ENCODE data around the gene ZPBP.

ZPBP gene, protein sequence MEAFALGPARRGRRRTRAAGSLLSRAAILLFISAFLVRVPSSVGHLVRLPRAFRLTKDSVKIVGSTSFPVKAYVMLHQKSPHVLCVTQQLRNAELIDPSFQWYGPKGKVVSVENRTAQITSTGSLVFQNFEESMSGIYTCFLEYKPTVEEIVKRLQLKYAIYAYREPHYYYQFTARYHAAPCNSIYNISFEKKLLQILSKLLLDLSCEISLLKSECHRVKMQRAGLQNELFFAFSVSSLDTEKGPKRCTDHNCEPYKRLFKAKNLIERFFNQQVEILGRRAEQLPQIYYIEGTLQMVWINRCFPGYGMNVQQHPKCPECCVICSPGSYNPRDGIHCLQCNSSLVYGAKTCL

DNA sequence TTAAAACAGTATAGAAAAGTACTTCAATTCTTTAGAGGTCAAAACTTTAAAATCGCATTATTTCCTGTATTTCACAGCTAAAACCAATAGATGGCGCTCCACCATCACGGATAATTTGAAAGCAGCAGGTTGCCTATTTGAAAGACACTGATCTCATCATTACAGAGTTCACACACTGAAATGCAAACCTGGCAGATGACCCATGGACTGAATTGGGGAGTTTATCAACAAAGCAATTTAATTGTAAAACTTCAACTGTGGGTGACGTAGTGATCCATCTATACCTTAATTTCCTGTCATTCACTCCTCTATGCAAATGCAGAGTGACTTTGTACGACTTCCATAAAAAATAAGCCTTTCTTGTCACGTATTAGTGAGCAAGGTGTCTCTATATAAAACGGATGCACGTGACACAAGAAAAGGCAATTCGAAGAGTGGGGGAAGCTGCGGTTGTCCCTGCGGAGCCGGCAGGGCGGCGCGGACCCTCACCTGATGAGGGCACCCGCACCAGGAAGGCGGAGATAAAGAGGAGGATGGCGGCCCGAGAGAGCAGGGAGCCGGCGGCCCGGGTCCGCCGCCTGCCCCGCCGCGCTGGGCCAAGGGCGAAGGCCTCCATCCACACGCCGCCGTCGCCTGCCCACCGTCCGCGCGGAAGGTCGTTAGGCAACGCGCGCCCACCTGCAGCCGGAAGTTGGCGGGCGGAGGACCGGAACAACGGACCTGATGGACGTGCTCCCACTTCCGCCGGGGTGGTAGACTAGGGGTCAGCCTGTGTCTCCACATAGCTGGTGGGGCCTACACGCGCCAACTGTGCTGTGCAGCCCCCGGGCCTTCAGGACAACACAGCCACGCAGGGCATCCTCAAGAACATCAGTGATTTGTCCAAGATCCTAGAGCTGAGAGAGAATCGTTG lies at the start of gene ZPBP:
Gene ZPBP (minus strand): TSS at position 668 of the 913 bp plus-strand sequence. CDS start 52 bp downstream, at position 616.
- in situ Hi-C loops (cut with MboI; ENCODE audit: low sequenced_read_pairs, unreplicated experiment) = no loop called here
- TF ChIP-seq, protein P1, sequence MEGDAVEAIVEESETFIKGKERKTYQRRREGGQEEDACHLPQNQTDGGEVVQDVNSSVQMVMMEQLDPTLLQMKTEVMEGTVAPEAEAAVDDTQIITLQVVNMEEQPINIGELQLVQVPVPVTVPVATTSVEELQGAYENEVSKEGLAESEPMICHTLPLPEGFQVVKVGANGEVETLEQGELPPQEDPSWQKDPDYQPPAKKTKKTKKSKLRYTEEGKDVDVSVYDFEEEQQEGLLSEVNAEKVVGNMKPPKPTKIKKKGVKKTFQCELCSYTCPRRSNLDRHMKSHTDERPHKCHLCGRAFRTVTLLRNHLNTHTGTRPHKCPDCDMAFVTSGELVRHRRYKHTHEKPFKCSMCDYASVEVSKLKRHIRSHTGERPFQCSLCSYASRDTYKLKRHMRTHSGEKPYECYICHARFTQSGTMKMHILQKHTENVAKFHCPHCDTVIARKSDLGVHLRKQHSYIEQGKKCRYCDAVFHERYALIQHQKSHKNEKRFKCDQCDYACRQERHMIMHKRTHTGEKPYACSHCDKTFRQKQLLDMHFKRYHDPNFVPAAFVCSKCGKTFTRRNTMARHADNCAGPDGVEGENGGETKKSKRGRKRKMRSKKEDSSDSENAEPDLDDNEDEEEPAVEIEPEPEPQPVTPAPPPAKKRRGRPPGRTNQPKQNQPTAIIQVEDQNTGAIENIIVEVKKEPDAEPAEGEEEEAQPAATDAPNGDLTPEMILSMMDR (IDR thresholded peaks at IDR 0.05; ENCODE audit: borderline replicate concordance, control extremely low read depth, extremely low read depth, insufficient read depth, missing control alignments) = peak; percentile 77
- peak; percentile 59 for DNase-seq (ENCODE audit: low spot score)

DNA sequence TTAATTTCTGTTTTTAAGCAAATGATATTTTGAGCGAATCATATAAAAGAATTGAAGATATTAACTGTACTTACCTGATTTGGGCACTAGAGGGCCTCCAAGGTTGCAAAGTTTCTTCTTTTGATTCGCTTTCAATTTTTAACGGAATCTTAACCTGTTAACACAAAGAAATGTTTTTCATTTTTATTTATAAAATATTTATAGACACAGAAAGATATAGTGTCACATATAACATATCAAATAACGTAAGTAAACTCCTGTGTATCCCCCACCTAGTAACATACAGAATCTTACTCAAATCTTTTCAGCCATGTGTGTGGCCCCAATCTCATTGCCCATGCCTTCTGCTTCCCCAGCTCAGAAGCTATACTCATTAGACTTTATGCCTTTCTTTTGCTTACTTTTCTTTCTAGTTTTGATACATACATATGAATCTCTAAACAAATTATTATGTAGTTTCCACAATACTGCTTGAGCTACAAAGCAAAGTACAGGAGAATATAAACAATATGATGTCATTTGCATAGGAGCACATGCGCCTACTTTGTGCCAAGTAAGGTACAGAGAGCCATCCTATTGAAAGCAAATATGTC lies 49.5 kb upstream of the ZPBP start:
- DNase-seq (ENCODE audit: low spot score) = peak; percentile 24
- in situ Hi-C loops (cut with MboI; ENCODE audit: low sequenced_read_pairs, unreplicated experiment) = loop anchor here (10.0 kb wide), 1 partner anchor 272 kb away; no protein-coding TSS in a partner anchor
- TF ChIP-seq, protein P1 (IDR thresholded peaks at IDR 0.05; ENCODE audit: borderline replicate concordance, control extremely low read depth, extremely low read depth, insufficient read depth, missing control alignments) = peak; percentile 57

DNA sequence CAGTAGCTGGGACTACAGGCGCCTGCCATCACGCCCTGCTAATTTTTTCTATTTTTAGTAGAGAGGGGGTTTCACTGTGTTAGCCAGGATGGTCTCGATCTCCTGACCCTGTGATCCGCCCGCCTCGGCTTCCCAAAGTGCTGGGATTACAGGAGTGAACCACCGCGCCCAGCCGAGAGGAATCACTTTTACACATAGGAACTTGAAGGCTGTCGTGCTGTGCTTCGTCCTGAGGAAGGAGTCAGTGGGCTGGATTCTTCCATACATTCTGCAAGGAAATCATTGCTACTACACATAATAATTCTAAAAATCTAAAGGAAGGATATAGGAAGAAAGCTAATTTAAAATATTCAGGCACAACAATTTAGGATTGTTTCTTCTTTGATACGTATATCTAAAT lies 48.8 kb upstream of the ZPBP start:
- TF ChIP-seq, protein P1 (IDR thresholded peaks at IDR 0.05; ENCODE audit: borderline replicate concordance, control extremely low read depth, extremely low read depth, insufficient read depth, missing control alignments) = no peak
- no peak for DNase-seq (ENCODE audit: low spot score)
- in situ Hi-C loops (cut with MboI; ENCODE audit: low sequenced_read_pairs, unreplicated experiment) = loop anchor here (10.0 kb wide), 1 partner anchor 273 kb away; no protein-coding TSS in a partner anchor

DNA sequence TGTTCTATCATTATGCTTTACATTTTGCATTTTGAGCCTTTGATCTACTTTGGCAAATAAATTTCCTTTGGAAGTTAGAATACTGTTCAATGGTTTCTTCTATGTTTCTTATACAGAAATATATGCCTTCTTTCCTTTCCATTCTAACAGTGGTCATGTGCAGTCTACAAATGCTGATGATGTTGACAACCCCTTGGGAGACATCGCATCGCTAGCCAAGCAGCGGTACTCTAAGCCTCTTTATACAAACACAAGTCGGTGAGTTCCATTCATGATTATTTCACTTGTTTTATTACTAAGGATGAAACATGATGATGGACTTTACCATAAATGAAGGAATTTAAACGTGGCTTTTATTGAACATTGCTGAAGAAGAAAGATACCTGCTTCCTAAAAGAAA lies 48.1 kb upstream of the ZPBP start:
- TF ChIP-seq, protein P1 (IDR thresholded peaks at IDR 0.05; ENCODE audit: borderline replicate concordance, control extremely low read depth, extremely low read depth, insufficient read depth, missing control alignments) = no peak
- in situ Hi-C loops (cut with MboI; ENCODE audit: low sequenced_read_pairs, unreplicated experiment) = loop anchor here (10.0 kb wide), 1 partner anchor 274 kb away; no protein-coding TSS in a partner anchor
- DNase-seq (ENCODE audit: low spot score) = no peak

DNA sequence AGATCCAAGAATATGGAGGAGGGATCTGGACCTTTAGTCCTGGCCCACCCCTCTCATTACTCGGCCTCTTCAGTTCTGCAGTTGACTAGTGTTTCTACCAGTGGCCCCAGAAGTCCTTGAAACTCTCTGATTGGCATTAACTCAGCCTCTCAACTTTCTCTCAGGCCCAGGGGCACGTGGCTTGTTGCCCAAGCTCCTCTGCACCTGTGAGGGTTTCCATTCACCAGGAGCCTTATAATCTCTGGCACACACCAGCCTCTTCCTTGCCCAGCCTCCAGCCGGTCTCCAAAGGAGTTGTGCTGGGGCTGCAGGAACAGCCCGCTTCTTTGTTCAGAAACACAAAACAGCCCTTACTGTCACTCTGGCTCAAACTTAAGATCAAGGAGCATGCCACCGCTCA lies 47.6 kb upstream of the ZPBP start:
- no peak for DNase-seq (ENCODE audit: low spot score)
- in situ Hi-C loops (cut with MboI; ENCODE audit: low sequenced_read_pairs, unreplicated experiment) = loop anchor here (10.0 kb wide), 1 partner anchor 274 kb away; no protein-coding TSS in a partner anchor
- TF ChIP-seq, protein P1 (IDR thresholded peaks at IDR 0.05; ENCODE audit: borderline replicate concordance, control extremely low read depth, extremely low read depth, insufficient read depth, missing control alignments) = no peak

DNA sequence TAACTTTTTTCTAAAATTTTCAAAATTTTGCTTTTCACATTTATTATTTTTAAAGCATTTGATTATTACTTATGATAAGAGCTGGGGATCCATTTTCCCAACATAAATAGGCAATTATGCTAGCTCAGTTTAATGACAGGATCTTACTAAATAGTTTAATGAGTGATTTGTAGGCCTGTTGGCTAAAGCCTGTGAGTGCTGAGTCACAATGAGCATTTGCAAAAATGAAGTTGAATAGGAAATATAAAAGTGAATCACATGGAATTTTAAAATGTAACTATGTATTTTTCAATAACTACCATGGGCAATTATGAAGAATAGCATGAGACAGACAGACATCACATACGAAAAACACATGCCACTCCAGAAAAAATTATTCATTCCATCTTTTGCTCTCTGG lies 45.1 kb upstream of the ZPBP start:
- in situ Hi-C loops (cut with MboI; ENCODE audit: low sequenced_read_pairs, unreplicated experiment) = no loop called here
- DNase-seq (ENCODE audit: low spot score) = no peak
- TF ChIP-seq, protein P1 (IDR thresholded peaks at IDR 0.05; ENCODE audit: borderline replicate concordance, control extremely low read depth, extremely low read depth, insufficient read depth, missing control alignments) = no peak

Data from GM13976 (cell line).